GM13976 (cell line): Measurements from ENCODE around the gene CUEDC1.
"Not testable (repeated sequence)": the region's sequence is repeated elsewhere in the genome, so short reads cannot be mapped to it uniquely, and the experiment has no call there.

Experiments
- DNase-seq: peaks from one replicate; pipeline ENCODE4 v3.0.0; 2012; ENCODE audit warnings: low spot score
- CTCF ChIP-seq: IDR thresholded peaks from 2 replicates; pipeline ENCODE4 v1.5.1; 2012; ENCODE audit warnings: borderline replicate concordance, mild to moderate bottlenecking; ENCODE audit not compliant: insufficient read depth; ENCODE audit errors: extremely low read depth, missing control alignments, control extremely low read depth
- in situ Hi-C: fragments of 300-500 bp; cut with MboI; formaldehyde crosslinking; loops from one replicate; pipeline ENCODE4 v1.12.0; 2022; ENCODE audit warnings: low sequenced_read_pairs, mixed read lengths, inconsistent platforms; ENCODE audit not compliant: unreplicated experiment

Gene CUEDC1

DNA sequence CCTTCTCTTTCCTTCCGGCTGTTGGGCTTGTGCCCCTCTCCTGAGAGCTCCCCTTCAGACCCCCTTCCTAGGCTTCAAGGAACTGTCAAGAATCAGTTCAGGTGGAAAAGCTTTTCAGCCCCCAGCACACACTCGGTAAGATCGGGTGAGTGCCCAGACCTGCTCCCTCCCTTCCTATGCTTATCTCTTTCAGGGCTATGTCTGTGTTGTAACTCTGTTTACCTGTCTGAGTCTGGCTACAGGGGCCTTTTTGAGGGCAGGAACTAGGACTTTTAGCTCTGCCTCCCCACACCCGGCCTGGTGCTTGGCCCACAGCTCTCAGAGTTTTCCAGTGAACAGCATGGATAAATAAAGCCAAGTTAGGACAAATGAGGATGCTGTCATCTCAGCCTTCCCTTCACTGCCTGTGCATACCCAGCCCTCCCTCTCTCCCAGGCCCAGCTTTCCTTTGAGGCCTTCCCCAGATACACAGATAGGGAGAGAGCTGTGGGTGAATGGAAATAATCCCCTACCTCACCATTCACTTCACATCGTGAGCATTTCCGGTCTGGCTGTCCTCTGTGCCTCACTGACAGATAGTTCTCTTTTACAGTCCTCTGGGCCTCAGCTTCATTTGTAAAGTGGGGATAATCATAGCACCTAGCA is 99.7 kb downstream of the CUEDC1 start:
- in situ Hi-C loops = loop anchor here (5.0 to 10.0 kb wide), 2 partner anchors 142 to 259 kb away; no protein-coding TSS in a partner anchor
- no peak for DNase-seq
- no peak for TF ChIP-seq CTCF

- no peak for DNase-seq
- in situ Hi-C loops = loop anchor here (10.0 kb wide), 1 partner anchor 261 kb away; no protein-coding TSS in a partner anchor
- TF ChIP-seq CTCF = no peak
Observed at GRCh38 chr17:57853695-57854094, 101.5 kb downstream of the CUEDC1 start.

- in situ Hi-C loops = loop anchor here (10.0 kb wide), 1 partner anchor 262 kb away; no protein-coding TSS in a partner anchor
- no peak for TF ChIP-seq CTCF
- no peak for DNase-seq
Observed at GRCh38 chr17:57852955-57853328, 102.3 kb downstream of the CUEDC1 start.

DNA sequence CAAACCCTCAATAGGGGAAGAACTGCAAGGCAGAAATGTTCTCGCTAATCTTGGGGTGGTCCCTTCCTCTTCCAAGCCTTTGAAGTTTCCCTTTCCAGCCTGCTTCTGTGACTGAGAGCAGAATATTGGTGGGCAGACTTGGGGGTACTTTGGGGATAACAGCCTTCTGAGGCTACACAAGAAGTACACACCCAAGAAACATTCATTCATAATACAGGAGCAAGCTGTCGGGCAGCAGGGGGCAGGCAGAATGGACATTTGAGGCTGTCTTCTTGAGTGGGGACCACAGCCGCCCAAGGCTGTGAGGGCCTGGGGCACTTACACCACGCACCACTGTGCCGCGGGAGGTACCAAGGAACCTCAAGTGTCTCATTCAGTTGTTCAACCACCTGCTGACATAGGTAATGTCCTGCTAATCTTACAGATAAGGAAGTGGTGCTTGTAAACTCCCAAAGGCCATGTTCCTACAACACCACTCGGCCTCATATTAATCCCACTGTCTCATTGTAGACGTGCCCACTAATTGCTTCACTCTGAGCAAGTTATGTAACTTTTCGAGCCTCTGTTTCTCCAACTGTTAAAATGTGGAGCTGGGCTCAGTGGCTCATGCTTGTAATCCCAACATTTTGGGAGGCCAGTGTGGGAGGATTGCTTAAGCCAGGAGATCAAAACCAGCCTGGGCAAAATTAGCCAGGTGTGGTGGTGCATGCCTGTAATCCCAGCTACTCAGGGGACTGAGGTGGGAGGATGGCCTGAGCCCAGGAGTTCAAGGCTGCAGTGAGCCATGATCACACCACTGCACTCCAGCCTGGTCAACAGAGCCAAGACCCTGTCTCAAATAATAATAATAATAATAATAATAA is 102.9 kb downstream of the CUEDC1 start:
- no peak for DNase-seq
- in situ Hi-C loops = loop anchor here (10.0 kb wide), 1 partner anchor 262 kb away; no protein-coding TSS in a partner anchor
- TF ChIP-seq CTCF = no peak

DNA sequence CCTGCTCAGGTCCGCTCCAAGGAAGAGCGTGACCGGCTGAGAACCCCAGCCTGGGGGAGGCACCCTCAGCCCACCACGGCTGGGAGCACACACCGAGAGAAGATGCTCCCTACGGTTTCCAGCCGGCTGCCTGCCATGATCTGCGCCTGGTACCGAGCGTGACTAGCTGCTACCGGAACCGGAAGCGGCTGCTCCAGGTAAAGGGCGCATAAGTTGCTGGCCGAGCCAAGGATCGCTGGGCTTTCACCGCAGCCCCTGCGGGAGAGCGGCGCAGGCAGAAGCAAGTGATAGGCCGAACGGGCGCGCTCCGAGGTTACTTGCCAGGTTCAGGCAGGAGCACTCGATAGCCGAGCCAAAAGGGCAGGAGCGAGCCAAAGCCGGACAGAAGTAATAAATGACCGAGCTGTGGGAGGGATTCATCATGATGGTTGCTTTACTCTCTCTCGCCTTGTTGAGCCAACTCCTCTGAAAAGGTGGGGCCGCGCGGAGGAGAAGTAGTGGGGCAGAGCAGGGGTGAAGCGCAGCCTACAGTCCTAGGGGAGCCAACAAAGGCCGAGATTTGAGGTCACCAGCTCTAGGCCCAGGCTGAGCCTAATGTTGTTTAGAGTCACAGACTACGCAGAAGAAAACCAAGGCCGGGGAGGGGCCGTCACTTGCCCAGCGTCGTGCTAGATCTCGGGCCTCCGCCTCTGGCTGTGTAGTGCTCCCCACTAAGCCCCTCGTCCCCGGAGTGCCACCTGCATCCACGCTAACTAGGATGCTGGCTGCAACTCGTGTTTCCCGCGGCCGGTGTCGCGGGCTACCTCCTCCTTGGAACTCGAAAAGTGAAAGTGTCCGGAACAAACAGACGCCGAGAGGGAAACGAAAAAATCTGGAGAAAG is 105.1 kb downstream of the CUEDC1 start, which contains the start of gene MRPS23:
Gene MRPS23 (minus strand): TSS at position 171 of the 881 bp plus-strand sequence. CDS start 34 bp downstream, at position 137.
- peak; percentile 96 for DNase-seq
- TF ChIP-seq CTCF = no peak
- in situ Hi-C loops = loop anchor here (10.0 kb wide), 1 partner anchor 265 kb away; no protein-coding TSS in a partner anchor

DNA sequence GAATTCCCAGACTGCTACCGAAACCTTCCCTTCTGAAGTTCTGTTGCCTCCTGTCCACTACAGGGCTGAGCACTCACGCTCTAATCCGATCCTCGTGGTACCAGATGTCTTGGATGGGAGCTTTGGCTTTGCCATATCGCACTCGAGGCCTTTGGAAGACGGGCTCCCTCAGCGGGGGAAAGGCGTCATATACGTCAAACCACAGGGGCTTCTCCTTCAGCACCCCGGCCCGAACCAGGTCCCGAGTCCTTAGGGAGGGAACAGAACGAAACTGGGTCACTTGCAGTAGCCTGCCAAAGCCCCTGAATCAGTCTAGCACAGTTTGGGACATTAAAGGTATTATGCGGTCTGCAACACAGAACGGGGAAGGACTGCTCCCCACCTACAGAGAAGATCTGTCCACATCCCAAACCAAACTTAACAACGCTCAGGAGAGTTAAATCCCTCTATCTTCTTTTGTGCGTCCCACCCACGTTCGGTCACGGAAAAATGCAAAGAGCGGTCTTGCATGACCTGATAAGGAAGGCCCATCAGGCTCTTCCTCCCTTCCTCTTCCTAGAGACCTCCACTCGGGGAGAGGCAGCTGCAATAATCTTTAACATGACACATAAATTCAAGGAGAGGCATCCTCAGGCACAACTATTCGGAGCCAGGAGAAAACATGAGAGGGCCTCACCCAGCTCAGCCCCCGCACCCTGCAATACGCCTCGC is 105.9 kb downstream of the CUEDC1 start:
- no peak for TF ChIP-seq CTCF
- no peak for DNase-seq
- in situ Hi-C loops = no loop called here

DNA sequence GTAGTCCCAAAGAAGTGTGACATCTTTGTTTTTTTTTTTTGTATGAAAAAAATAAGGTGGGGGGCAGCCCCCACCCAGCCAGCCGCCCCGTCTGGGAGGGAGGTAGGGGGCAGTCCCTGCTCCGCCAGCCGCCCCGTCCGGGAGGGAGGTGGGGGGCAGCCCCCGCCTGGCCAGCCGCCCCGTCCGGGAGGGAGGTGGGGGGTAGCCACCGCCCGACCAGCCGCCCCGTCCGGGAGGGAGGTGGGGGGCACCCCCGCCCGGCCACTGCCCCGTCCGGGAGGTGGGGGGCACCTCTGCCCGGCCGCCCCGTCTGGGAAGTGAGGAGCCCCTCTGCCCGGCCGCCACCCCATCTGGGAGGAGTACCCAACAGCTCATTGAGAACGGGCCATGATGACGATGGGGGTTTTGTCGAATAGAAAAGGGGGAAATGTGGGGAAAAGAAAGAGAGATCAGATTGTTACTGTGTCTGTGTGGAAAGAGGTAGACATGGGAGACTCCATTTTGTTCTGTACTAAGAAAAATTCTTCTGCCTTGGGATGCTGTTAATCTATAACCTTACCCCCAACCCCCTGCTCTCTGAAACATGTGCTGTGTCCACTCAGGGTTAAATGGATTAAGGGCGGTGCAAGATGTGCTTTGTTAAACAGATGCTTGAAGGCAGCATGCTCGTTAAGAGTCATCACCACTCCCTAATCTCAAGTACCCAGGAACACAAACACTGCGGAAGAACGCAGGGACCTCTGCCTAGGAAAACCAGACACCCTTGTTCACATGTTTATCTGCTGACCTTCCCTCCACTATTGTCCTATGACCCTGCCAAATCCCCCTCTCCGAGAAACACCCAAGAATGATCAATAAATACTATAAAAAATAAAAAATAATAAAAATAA is 108.9 kb downstream of the CUEDC1 start:
- in situ Hi-C loops = not testable (repeated sequence)

More for the DNA sequence above, 108.9 kb downstream of the CUEDC1 start:
- DNase-seq = not testable (repeated sequence)
